ENCODE results near the gene WDR20. TPM values are rescaled to one million over a fixed set of nuclear protein-coding genes. Genes with fewer than 3 reads are reported as not detected.

WDR20 gene
- total RNA-seq = 22.4 and 23.6 TPM in 2 replicates
- polyA plus RNA-seq = 11.9 and 12.2 TPM in 2 replicates
- polyA plus RNA-seq (2011; cell fraction: cytosol; rRNA removed) = 12.3 and 14.5 TPM in 2 replicates
- polyA plus RNA-seq (2011; cell fraction: nucleus; rRNA removed) = 24.8 and 25.0 TPM in 2 replicates
- polyA plus RNA-seq (2012) = 13.0 and 14.6 TPM in 2 replicates
- 28.9 and 29.8 TPM in 2 replicates for polyA minus RNA-seq
- 12.9 TPM for polyA minus RNA-seq (2011; cell fraction: cytosol; rRNA and poly(A)+ RNA removed)
- 29.1 TPM in 2 replicates for polyA minus RNA-seq (2011; cell fraction: nucleus; rRNA and poly(A)+ RNA removed)
- Bru-seq, nascent RNA = percentile 77 among the genes with signal in this experiment
- BruChase-seq, experiment 1, labeled RNA remaining after a 6-hour chase = percentile 81 among the genes with signal in this experiment
- BruChase-seq, experiment 2, labeled RNA remaining after a 2-hour chase = percentile 90 among the genes with signal in this experiment
- long read RNA-seq, transcript WDR20-204 (3 exons, 2,391 nt) = major isoform, 17 of 66 reads
- long read RNA-seq, partial matches to known transcripts = 7 of 66 reads
- long read RNA-seq, other reads (novel, unspliced or antisense) = 31 of 66 reads

- Histone ChIP-seq H4K20me1 (replicated peaks; ENCODE audit: control insufficient read depth, extremely low read depth, insufficient read depth, low read length) (no peaks in the 10 kb centered on the region), H3K27me3 (ENCODE audit: control insufficient read depth in 2 of 2, insufficient read depth in 2 of 2, low read length in 2 of 2) (no peaks in the 10 kb centered on the region), H3K9ac (replicated peaks; ENCODE audit: extremely low read depth, insufficient read depth, low read length) (peak within 1 kb of the TSS; percentile 73), H3K4me3 (replicated peaks in 1 of 3; ENCODE audit: insufficient read depth in 1 of 3, low read depth in 1 of 3, low read length in 3 of 3) (peak within 1 kb of the TSS; percentile 57 to 79 (median 72)), H3K4me1 (ENCODE audit: control insufficient read depth, extremely low read depth, insufficient read depth, low read length) (peaks cover 17% of the 10 kb centered on the region), H2AFZ (ENCODE audit: low read depth, low read length) (peak within 1 kb of the TSS; percentile 94), H3K36me3 (ENCODE audit: control insufficient read depth in 2 of 2, extremely low read depth in 1 of 2, insufficient read depth in 2 of 2, low read length in 2 of 2) (no peaks in the 10 kb centered on the region), H3K27ac (ENCODE audit: insufficient read depth, low read depth, low read length) (peak within 1 kb of the TSS; percentile 19), H3K79me2 (ENCODE audit: control insufficient read depth, insufficient read depth, low read length) (peaks cover 37% of the 10 kb centered on the region), H3K9me3 (replicated peaks; ENCODE audit: control insufficient read depth, insufficient read depth, low read length) (no peaks in the 10 kb centered on the region), H3K9me1 (replicated peaks; ENCODE audit: control insufficient read depth, extremely low read depth, insufficient read depth, low read length) (no peaks in the 10 kb centered on the region), H3K4me2 (ENCODE audit: insufficient read depth, low read length) (peak within 1 kb of the TSS; percentile 84)
- dilution Hi-C loops (cut with MboI; ENCODE audit: extremely low pct_ligation_motif_present, low sequenced_read_pairs) (no loop called here), intact Hi-C loops (cut with micrococcal nuclease) (loop anchor here (1.0 to 2.0 kb wide), 4 partner anchors 52 to 175 kb away; partner anchors contain the start of genes DYNC1H1, HSP90AA1 and MOK)
- FAIRE-seq (peak; percentile 90), DNase-seq (ENCODE audit: low read depth, low spot score) (peak; percentile 97)
- no TSS peak for BruUV-seq (replicated peaks)
- ChIA-PET POLR2A (no interaction called here), CTCF (interaction anchor here (1.4 kb wide), 1 partner anchor 175 kb away, joined by 6 read pairs; no protein-coding TSS in a partner anchor)
- peak; percentile 56 for TF ChIP-seq POLR2AphosphoS5 (IDR thresholded peaks at IDR 0.05; ENCODE audit: insufficient read depth, low read depth, low read length)
- peak; percentile 55 for TF ChIP-seq GATA2 (IDR thresholded peaks at IDR 0.05; ENCODE audit: insufficient read depth, insufficient read length, low read depth, low read length)
- TF ChIP-seq POLR2A (IDR thresholded peaks at IDR 0.05; ENCODE audit: low read depth, low read length) = peak; percentile 77
- no peak for TF ChIP-seq MYC (IDR thresholded peaks at IDR 0.05; ENCODE audit: low read depth, low read length)
Measured at GRCh38 chr14:102139286-102140026, at the start of gene WDR20. Gene WDR20 (plus strand): TSS chr14:102139897. CDS start chr14:102139924, 27 bp downstream.

DNA sequence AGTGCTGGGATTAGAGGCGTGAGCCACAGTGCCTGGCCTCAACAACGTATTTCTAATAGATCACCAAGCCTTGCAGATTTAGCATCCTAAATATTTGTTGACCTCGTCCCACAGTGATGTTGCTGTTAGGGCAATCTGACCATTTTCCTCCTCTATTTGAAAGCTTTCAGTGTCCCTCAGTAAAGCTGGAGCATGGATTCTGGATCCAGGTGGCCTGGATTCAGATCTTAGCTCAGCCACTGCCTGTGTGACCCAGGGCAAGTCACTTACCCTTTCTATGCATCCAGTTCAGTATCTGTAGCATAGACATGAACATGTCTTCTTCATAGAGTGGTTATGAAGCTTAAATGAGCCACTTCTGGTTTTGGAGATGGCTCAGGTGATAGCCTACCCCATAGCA, 49.0 kb upstream of the WDR20 start:
- CTCF ChIA-PET = interaction anchor here (1.5 to 2.0 kb wide), 2 partner anchors 27 to 223 kb away, joined by 5 to 7 read pairs; no protein-coding TSS in a partner anchor
- BruUV-seq (replicated peaks) = no TSS peak
- no peak overlapping the region for H3K4me3 ChIP-seq (replicated peaks in 1 of 3; ENCODE audit: insufficient read depth in 1 of 3, low read depth in 1 of 3, low read length in 3 of 3)
- TF ChIP-seq FOS (IDR thresholded peaks at IDR 0.05; ENCODE audit: borderline replicate concordance, insufficient read depth, low read length) (no peak), MYC (IDR thresholded peaks at IDR 0.05; ENCODE audit: low read depth, low read length) (no peak), POLR2A (IDR thresholded peaks at IDR 0.05; ENCODE audit: low read depth, low read length) (no peak), JUN (IDR thresholded peaks at IDR 0.05; ENCODE audit: borderline replicate concordance, insufficient read depth, insufficient read length, low read depth) (no peak), EZH2 (IDR thresholded peaks at IDR 0.05; ENCODE audit: borderline replicate concordance, low read depth, low read length, severe bottlenecking) (no peak), GATA2 (IDR thresholded peaks at IDR 0.05; ENCODE audit: insufficient read depth, insufficient read length, low read depth, low read length) (no peak), POLR2AphosphoS5 (IDR thresholded peaks at IDR 0.05; ENCODE audit: insufficient read depth, low read depth, low read length) (no peak)
- TF ChIP-seq, protein P1, sequence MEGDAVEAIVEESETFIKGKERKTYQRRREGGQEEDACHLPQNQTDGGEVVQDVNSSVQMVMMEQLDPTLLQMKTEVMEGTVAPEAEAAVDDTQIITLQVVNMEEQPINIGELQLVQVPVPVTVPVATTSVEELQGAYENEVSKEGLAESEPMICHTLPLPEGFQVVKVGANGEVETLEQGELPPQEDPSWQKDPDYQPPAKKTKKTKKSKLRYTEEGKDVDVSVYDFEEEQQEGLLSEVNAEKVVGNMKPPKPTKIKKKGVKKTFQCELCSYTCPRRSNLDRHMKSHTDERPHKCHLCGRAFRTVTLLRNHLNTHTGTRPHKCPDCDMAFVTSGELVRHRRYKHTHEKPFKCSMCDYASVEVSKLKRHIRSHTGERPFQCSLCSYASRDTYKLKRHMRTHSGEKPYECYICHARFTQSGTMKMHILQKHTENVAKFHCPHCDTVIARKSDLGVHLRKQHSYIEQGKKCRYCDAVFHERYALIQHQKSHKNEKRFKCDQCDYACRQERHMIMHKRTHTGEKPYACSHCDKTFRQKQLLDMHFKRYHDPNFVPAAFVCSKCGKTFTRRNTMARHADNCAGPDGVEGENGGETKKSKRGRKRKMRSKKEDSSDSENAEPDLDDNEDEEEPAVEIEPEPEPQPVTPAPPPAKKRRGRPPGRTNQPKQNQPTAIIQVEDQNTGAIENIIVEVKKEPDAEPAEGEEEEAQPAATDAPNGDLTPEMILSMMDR (IDR thresholded peaks at IDR 0.05; ENCODE audit: extremely low read depth in 1 of 2, insufficient read depth in 1 of 2, low read depth in 1 of 2, low read length in 2 of 2) = no peak
- TF ChIP-seq, protein P2, sequence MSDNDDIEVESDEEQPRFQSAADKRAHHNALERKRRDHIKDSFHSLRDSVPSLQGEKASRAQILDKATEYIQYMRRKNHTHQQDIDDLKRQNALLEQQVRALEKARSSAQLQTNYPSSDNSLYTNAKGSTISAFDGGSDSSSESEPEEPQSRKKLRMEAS (IDR thresholded peaks at IDR 0.05; ENCODE audit: insufficient read depth, insufficient read length) = no peak
- peaks cover 12% of the 10 kb centered on the region for H3K79me2 ChIP-seq (ENCODE audit: control insufficient read depth, insufficient read depth, low read length)
- intact Hi-C loops (cut with micrococcal nuclease) = loop anchor here (10.0 kb wide), 1 partner anchor 386 kb away; no protein-coding TSS in a partner anchor
- no peaks in the 10 kb centered on the region for H4K20me1 ChIP-seq (replicated peaks; ENCODE audit: control insufficient read depth, extremely low read depth, insufficient read depth, low read length)
- no peak overlapping the region for H3K4me2 ChIP-seq (ENCODE audit: insufficient read depth, low read length)
- FAIRE-seq (no peak), DNase-seq (ENCODE audit: low read depth, low spot score) (no peak)
- no peaks in the 10 kb centered on the region for H3K36me3 ChIP-seq (ENCODE audit: control insufficient read depth in 2 of 2, extremely low read depth in 1 of 2, insufficient read depth in 2 of 2, low read length in 2 of 2)
- H3K9ac ChIP-seq (replicated peaks; ENCODE audit: extremely low read depth, insufficient read depth, low read length) = no peak overlapping the region
- dilution Hi-C loops (cut with MboI; ENCODE audit: extremely low pct_ligation_motif_present, low sequenced_read_pairs) = no loop called here
- H3K27me3 ChIP-seq (ENCODE audit: control insufficient read depth in 2 of 2, insufficient read depth in 2 of 2, low read length in 2 of 2) = no peaks in the 10 kb centered on the region
- H3K4me1 ChIP-seq (ENCODE audit: control insufficient read depth, extremely low read depth, insufficient read depth, low read length) = peaks cover 13% of the 10 kb centered on the region
- H3K9me3 ChIP-seq (replicated peaks; ENCODE audit: control insufficient read depth, insufficient read depth, low read length) = no peaks in the 10 kb centered on the region
- H3K9me1 ChIP-seq (replicated peaks; ENCODE audit: control insufficient read depth, extremely low read depth, insufficient read depth, low read length) = no peaks in the 10 kb centered on the region
- POLR2A ChIA-PET = no interaction called here
- no peak overlapping the region for H3K27ac ChIP-seq (ENCODE audit: insufficient read depth, low read depth, low read length)
- H2AFZ ChIP-seq (ENCODE audit: low read depth, low read length) = no peak overlapping the region
